ENCODE data around the gene CLTRN.
"Not testable (repeated sequence)": the region's sequence is repeated elsewhere in the genome, so short reads cannot be mapped to it uniquely, and the experiment has no call there.

The CLTRN gene

GRCh38 chrX:15653961-15654360 lies 10.6 kb downstream of the CLTRN start:
- peak in 3 of 56 donors; percentile 0 to 1 (median 1) for DNase-seq

DNA sequence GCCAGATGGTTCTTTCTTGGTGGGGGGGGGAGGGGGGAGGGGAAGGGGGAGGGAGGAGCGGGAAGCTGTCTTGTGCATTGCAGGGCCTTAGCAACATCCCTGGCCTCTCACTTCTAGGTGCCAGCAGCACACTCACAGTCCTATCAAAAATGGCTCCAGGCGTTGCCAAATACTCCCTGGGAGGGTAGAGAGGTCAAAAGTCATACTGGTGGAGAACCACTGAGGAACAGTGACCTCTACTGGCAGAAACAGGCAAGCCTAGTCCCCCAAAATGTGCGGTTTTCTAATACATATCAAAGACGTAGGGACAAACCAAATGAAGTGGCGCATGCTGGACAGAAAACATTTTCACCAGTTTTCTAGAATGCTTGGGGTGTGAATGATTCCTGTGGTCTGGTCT lies 17.1 kb downstream of the CLTRN start:
- not testable (repeated sequence) for DNase-seq

DNA sequence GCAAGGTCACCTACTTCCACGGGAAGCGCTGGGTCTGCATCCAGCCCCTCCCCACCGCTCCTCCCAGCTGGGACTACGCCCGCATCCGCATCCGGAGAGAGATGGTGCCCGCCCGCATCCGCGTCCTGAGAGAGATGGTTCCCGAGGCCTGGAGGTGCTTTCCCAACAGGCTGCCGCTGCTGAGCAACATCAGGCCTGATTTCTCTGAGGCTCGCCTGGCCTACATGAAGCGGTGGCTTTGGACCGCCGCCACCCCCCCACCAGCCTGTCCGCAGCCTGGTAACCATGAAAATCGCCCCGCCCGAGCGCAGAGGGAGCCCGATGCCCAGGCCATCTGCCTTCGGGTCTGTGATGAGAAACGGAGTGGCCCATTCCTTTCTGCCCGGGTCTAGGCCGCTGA lies 18.1 kb downstream of the CLTRN start:
- DNase-seq: no peak

DNA sequence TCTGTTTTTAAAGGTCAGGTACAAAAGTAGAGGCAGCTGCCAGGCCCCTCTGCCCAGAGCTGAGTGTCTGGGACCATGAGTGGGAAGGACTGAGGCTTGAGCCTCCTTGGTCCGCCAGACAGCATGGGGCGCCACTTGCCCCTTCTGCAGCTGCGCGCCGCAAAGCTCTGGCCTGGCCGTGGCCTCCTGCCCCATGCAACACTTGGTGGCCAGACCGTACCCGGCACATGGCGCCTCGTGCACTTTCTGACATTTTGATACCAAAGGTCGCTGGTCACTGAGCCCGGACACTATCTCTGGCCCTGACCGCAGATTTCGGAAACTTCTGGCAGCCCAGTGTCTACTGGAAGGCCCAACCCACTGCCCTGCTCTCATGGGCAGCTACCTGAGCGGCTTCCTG lies 18.6 kb downstream of the CLTRN start:
- DNase-seq: no peak

- DNase-seq: no peak
These were observed 19.3 kb downstream of the CLTRN start for GRCh38 chrX:15645266-15645665.

DNA sequence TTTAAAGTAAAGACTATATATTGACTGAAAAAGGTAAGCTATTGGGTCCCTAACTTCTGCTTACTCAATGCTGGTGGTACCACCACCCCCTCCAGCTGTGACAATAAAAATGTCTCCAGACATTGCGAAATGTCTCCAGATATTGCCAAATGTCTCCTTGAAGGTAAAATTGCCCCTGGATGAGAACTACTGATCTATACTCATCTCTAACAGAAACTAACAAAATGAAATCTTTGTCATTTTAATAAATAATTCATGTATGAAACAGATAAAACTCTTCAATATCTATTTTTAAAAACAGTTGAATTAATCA lies 20.1 kb downstream of the CLTRN start:
- no peak for DNase-seq

DNA sequence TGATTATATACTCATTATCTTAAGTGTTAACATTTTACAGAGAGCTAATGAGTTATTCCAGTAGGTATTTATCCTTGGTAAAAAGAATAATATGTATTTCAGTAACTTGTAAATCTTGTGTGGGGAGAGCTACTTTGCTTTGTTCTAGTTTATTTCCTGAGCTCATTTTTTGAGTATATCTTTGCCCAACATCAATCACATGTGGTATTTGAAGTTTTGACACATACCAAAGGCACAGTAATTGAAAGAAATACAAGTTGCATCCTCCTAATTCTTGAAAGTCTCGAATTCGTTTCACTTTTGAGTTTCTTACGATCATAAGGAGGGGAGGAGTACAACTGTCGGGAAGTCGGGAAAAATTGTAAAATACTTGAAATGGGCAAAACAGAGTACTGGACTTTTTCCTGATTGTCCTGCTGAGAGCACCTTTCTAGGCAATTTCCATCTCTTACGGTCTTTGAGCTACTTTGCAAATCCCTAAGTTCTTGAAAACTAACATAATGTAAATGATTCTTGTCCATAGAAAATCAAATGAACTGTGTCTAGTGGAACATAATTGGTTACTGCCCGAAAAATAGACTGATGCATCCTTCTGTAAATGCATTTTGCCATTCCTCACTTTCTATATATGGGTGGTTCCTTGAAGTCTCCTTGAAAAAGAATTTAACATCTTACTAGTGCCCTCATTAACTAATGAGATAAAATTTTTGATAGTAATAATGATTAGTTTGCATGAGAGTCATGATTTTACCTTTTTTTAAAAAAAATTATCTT lies 20.6 kb downstream of the CLTRN start:
- DNase-seq: no peak

DNA sequence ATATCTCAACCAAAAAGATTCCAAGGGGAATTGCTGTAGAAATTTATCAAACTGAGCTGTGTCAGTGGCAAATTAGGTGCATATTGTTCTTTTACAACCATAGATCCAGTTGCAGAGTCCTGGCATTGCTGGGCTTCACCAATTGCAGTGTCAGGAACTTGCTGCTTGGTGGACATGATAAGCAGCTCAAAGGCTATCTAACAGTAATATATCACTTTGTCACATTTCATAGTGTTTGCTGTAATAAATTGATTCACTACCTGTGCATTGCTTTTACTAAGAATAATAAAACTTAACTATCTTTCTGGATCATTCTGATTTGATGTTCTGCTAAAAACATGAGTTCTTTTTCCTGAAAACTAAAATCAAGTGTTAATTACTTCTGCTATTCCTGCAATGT lies 33.0 kb downstream of the CLTRN start:
- no peak for DNase-seq

DNA sequence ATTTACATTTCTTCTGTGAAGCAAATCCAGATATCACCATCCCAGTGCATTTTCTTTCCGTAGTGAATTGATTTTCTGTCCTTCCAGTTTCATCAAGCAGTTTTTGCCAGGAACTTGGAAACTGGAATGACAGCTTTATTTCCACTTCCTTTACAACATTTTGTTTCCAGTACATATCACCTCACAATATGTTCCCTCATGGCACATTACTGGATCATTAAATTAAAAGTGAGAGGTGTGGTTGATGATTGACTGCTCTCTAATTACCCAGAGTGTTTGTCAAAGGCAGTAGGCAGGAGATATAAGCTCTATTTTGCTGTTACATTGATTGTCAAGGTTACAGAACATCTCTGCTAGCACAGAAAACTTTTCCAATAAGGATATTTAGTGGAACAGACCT lies 41.6 kb downstream of the CLTRN start:
- no peak for DNase-seq

DNA sequence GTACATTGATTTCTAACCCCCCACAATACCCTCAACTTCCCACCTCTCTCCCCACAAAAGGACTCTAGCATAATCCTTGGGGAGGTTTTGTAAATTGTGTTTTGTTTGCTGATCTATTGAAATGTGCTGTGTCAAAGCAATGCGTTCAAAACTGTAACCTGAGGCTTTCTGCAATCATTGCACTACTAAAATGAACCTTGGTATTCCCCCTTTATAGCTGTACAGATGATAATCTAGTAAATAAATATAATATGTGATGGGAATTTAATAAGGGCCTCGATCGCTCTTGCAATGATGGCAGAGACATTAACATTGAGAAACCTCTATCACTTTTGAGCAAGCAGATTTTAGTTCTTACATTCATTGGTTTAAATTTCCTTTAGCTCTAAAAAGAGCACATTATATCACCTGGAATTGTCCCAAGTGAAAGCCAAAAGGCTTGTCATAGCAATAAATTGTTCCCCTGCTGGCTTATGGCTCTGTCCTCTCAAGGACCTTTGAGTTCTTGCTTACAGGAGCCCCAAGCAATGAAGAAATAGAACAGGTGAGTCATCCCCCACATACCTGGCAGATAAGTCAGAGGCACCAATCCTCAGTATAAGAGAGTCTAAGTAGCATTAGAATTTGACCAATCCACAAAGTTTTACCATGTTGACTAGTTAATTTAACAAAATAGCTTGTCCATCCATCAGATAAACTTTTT lies 45.4 kb downstream of the CLTRN start:
- DNase-seq: no peak

DNA sequence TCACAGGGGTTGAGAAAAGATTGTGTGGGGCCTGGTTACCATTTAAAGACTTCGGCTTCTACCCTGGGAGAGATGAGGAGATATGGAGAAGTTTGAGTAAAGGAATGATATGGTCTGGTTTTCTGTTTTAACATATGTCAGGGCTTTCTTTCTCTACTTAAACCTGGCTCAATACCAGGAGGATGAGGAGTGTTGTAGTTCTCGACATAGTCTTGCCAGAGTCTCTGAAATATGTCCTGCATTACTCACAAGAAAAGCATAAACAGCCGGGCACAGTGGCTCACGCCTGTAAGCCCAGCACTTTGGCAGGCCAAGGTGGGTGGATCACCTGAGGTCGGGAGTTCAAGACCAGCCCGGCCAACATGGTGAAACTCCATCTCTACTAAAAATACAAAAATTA lies 47.5 kb downstream of the CLTRN start:
- no peak for DNase-seq

DNA sequence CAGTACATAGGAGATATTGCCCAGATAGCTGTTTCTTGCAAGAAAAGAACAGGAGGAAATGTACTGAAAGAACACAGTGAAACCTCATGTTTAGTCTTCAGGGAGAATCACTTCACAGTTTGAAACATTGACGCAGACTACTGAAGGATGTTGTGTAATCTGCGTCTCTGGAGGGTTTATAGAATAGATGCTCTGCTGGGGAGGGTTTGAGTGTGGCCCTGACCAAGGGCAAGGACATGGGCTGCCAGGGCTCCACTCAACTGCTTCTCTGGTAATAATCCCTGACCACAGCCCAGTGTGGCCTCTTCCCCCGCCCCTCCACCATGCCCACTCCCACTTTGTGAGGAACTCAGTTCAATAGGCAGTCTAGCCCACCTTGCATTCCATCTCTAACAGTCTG lies 48.1 kb downstream of the CLTRN start:
- DNase-seq: no peak

DNA sequence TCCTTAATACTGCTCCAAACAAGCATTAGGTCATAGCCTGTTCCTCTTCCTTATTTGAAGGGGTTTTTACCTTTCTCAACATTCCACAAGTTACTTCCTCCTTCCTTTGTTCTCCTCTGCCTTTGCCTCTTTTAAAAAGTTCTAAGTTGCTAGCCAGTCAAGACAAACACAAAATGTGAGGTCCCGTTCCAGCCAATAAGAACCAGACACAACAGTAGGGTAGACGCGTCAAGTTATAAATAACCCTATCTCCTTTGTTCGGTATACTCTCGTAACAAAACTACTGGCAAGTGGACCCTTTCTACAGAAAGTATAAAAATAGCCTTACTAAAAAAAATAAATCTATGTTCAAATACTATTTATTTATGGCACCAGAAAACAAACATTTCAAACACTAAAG lies 57.5 kb downstream of the CLTRN start:
- DNase-seq: no peak

DNA sequence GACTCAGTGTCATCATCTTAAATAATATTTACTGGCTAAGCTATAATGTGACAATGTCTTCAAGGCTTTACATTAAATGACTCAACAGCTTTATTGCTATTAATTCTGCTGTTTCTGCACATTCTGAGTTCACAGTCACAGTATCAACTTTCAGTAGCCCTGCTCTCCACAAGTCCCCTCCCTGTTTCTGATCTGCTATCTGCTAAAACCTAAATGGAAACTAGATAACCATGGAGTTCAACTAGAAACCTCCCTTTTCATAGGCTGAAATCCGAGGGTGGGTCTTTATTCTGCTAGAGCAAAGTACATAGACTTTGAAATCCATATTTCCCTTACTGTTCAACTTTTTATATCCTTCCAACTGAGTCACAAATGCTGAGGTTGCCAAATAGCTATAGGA lies 58.5 kb downstream of the CLTRN start:
- no peak for DNase-seq

DNA sequence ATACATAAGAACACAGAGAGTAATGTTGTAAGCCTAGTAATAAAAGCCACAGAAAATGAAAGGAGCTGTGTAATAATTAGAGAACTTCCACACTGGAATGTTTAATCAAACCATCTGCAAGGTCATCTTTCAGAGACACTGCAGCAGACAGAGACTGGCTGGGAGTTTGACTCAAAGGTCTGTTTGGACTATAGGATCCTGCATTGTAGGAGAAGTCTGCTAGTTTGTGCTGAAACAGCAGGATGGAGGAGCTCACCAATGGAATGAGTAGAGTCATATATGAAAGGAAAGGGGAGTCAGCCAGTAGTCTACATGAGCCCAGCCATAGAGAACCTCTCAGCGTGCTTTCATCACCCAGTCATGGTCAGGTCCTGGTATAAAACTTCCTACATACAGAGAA lies 59.4 kb downstream of the CLTRN start:
- DNase-seq: no peak

GRCh38 chrX:15602761-15603160 lies 61.8 kb downstream of the CLTRN start:
- no peak for DNase-seq

DNA sequence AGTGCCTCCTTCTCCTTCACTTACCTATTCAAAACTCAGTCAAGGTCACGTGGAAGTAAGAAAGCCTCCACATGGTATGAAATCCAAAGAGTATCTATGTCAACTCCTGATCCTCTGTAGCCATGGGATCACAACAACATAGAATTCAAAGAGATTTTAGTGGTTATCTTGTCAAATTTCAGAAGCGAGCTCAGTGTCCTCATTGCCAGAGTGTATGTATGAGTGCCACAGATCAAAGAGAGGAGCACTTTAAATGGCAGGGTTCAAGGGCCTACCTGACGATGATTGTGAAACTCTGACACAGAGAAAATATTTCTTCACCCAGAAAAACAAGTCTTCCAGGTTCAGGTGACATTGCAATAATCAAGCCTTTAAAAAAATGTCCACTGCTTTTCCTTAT lies 62.7 kb downstream of the CLTRN start:
- DNase-seq: no peak

GRCh38 chrX:15600745-15601144 lies 63.9 kb downstream of the CLTRN start, which contains the start of gene ACE2:
TSS of gene ACE2 (minus strand) at chrX:15600960. CDS start at chrX:15600911, 49 bp downstream.
- no peak for DNase-seq

DNA sequence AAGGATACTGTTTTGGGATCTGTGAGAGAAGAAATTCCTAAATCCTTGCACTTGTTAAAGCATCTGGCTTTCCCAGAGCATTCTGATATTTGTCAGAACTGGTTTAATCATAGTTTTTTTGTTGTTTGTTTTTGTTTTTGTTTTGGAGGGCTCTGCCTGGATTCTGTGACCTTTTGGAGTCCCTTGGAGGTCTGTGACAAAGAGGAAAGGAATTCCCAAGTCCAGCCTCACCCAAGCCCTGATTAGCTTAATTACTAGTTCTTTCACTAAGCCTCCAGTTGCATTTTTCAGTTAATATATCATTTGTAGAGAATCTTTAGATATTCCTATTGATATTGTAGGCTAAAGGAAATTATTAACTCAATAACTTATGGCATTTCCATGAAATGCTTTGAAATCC lies 64.6 kb downstream of the CLTRN start:
- DNase-seq: no peak

DNA sequence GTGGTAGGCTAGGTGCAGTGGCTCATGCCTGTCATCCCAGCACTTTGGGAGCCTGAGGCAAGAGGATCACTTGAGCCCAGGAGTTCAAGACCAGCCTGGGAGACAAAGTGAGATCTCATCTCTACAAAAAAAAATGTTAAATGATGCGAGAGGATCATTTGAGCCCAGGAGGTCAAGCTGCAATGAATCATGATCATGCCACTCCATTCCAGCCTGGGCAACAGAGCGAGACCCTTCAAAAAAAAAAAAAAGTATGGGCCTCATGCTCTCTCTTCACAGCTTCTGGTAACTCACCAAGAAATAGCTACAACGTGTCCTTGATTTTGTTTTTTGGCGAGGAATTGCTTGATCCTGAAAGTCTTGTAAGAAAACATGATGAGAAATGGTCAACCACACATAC lies 65.1 kb downstream of the CLTRN start:
- DNase-seq: no peak

DNA sequence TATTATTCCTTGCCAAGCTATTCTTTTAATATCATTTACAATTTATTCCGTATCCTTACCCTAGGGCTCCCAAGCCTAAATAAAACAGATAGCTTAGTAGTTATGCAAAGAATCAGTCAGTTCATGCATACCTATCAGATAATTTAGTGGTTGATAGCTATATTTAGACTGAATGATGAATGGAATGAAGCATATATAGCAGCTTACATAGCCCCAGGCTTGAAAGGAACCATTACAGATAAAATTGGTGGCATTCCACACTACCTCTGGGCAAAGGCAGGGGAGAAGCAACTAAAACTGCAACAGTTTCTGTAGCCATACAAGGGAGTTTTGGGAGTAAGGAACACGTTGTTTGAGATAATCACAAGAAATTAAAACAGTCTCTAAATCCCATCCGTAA lies 66.6 kb downstream of the CLTRN start:
- DNase-seq: no peak

GRCh38 chrX:15594371-15594770 lies 70.2 kb downstream of the CLTRN start:
- DNase-seq: no peak

All from amygdala (tissue), 56 donors.